Central memory CD4-positive, alpha-beta T cell (primary cell): ENCODE data around the gene PAQR4.

Experiments
- DNase-seq: peaks from one replicate; pipeline ENCODE4 v3.0.0; 2022

Gene PAQR4

GRCh38 chr16:3007957-3008689 is 39.0 kb downstream of the PAQR4 start:
- no peak for DNase-seq

- no peak for DNase-seq
Measured at GRCh38 chr16:3008690-3009037, 39.5 kb downstream of the PAQR4 start.

GRCh38 chr16:3009568-3010390 is 40.6 kb downstream of the PAQR4 start:
- DNase-seq = no peak

GRCh38 chr16:3010510-3010909 is 41.4 kb downstream of the PAQR4 start:
- no peak for DNase-seq

GRCh38 chr16:3012246-3012645 is 43.1 kb downstream of the PAQR4 start:
- DNase-seq = no peak

DNA sequence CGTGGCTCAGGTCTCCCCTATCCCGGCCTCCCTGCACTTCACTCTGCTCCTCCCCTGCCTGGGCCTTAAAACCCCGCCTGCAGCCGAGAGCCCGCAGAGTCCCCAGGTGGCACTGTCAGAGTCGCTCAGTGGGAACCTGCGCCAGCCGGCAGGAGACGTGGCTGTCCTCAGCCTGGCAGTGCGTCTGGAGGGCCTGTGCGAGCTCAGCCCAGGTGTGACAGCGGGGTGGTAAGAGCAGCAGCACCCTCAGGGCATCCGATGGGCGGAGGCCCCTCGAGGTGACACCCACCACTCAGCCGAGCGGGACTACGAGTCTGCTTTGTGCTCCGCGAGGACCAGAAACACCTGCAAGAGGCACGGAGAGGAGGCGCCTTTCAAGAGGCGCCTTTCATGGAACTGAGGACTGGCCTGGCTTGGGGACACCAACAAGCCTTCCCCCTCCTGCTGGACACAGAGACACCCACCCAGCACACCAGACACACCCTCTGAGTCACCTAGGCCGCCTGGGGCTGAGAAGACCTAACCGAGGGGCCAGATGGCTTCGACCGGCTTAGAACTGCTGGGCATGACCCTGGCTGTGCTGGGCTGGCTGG is 43.8 kb downstream of the PAQR4 start, which contains the start of gene CLDN9:
CLDN9 (plus strand) TSS at position 96 of the 593 bp plus-strand sequence; CDS start at position 536, 440 bp downstream.
- DNase-seq = no peak

- no peak for DNase-seq
Measured at GRCh38 chr16:3013491-3013951, 44.4 kb downstream of the PAQR4 start.

DNA sequence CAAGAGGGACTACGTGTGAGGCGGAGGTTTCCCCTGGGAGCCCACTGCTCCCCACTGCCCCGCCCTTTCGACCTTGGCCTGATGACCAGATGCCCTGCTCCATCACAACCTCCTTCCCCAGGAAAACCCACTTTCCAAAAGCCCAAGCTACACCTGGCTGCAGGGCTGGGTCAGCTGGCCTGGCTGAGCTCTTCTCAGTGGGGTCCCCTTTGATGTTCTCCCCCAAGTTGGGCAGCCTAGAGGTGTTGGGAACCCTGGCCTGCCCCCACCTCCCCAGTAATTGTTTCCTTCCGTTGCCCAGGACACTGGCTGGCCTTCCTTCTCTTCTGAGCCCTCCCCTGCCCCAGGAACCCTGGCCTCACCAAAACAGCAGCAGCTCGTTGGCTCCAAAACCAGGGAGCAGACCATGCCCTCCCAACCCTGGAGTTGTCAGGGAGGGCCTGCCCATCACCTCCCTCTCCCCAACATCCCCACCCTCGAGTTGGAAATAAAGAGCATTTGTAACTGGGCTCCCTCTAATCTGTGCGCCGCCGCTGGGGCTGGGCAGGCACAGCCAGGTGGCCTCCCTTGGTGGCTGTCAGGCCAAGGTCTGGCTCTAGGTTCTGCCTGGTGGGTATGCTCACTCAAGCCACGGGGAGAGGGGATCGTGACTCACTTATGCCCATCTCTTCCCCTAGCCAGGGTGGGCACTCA is 45.0 kb downstream of the PAQR4 start:
- DNase-seq = no peak

DNA sequence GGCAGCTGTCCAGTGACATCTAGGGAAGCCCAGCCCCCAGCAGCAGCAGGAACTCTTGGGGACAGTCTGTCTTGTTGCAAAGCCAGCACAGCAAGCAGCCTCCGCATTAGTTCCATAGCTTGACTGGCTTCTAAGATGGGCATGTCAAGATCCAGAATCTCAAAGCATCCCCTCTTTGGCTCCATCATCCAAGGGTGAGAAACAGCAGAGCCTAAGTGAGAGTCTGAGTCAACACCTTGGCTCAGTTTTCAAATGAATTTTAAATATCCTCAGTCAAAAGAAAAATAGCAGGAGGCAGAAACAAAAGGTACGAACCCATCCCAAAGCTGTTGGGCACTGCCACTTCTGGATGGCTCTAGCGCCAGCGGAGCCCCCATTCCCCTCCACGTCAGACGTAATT is 45.8 kb downstream of the PAQR4 start:
- no peak for DNase-seq

DNA sequence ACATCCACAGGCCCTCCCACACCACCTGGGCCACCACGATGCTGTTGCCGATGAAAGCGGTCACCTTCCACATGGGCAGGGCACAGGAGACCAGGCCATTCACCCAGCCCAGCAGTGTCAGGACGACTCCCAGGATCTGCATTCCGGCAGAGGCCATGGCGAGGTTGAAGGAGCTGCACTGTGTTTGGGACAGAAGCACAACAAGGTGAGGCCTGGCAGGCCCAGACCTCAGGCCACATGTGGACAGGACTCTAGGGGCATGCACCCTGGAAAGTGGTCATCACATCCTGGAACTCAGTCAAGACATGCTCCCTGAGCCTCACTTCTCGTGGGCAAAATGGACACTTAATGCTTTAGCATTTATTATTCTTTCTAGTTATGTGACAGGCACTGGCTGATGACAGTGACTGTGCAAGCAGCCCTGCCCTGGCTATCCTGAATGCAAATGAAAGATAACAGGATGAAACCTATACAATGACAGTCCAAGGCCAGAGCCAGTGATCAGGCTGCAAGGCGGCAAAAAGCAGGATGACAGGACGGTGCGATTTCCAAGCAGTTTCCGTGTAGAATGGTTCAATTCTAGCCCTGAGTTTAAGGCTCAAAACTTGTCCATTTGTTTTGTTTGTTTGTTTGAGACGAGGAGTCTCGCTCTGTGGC is 46.8 kb downstream of the PAQR4 start:
- DNase-seq = no peak

DNA sequence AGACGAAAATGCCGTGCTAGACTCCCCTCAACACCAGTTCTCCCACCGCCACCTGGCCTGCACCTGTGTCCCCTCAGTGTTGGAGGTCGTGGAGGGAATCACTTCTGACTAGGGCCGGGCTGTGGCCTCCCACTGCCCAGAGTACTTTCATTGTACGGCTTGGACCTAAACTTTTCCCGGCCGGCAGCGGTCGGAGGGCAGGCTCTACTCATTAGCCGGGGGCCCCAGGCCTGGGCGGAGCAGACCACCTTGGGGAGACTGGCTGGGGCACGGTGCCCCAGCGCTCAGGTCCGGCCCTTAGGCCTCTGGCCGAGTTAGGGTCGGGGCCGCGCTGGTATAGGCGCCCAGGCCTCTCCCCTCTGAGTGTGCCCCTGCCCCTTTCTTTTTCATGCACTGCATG is 48.2 kb downstream of the PAQR4 start:
- no peak for DNase-seq

DNA sequence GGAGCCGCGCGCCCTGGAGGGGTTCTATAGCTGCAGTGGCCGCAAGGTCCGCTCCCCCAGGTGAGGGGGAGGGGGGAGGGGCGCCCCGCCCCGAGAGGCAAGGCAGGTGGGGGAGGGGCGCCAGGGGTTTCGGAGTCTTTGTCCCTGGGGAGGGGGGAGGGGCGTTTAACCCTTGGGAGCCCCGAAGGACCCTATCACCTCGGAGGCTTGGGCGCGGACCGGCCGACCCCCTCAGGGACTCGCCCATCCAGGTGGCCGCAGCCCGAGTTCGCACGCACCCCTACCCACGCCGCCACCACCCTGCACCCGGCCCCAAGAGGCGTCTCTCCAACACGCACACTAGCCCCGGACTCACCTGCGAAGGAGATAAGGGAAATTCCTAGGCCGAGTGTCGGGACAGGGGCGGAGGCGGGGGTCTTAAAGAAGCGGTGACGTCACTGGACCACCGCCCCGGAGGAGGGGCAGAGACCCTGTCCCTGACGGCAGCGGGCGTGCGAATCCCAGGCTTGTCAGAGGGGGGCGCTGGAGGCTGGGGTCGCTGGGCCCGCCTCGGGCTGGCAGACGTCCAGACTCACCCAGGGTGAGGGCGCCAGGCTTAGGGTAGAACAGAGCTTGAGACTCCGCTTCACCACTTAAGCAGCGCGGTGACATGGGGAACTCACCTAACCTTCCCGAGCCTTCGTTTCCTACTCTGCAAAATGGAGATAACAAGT is 48.8 kb downstream of the PAQR4 start, which contains the start of gene CLDN6:
CLDN6 (minus strand) TSS at position 390 of the 713 bp plus-strand sequence. CDS start 2,162 bp downstream, outside the sequence.
- no peak for DNase-seq

GRCh38 chr16:3019594-3020246 is 50.6 kb downstream of the PAQR4 start:
- DNase-seq = no peak

DNA sequence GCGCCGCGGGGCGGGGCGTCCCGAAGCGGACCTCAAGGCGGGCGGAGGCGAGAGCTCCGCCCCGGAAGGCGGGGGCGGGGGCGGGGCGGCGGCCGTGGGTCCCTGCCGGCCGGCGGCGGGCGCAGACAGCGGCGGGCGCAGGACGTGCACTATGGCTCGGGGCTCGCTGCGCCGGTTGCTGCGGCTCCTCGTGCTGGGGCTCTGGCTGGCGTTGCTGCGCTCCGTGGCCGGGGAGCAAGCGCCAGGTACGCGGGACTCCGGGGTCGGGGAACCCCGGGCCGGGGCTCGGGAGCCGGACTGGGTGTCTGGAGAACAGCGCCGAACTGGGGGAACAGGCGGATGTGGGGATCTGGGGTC is 51.1 kb downstream of the PAQR4 start, which contains the start of gene TNFRSF12A:
TNFRSF12A (plus strand) TSS at position 122 of the 357 bp plus-strand sequence; CDS start at position 152, 30 bp downstream.
- DNase-seq = peak; percentile 50

DNA sequence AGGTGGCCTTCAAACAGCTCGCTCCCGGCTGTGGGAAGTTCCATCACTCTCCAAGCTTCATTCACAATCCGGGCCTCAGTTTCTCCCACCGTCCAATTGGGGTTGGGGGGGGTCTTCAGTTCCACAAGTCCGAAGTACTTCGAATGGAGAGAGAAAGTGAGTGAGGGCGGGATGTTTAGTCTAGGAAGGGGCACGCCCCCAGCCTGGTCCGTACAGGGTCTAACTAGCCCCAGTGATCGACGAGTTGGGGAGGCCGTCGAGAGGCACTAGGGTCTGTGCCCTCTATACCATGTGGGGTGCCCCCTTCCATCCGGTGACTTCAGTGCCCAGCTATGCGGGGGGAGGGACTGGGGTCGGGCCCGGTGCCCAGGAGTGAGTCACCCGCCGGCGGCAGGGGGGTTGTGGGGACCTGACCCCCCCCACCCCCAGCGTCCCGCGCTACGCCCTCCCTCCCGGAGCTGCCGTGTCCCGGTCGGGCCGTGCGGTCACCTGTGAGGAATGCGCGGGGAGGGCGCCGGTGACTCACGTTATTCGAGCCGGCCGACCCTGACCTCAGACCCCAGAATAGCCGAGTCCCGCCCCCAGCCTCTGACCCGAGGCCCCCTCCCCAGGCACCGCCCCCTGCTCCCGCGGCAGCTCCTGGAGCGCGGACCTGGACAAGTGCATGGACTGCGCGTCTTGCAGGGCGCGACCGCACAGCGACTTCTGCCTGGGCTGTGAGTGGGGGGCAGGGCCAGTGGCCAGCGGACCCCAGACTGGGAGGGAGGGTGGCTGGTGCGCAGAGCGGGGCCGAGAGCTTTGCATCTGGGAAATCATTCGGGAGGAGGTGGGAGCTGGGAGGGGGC is 51.7 kb downstream of the PAQR4 start:
- peak; percentile 48 for DNase-seq

- DNase-seq = peak; percentile 55
Measured at GRCh38 chr16:3021449-3022207, 52.5 kb downstream of the PAQR4 start.

GRCh38 chr16:3022208-3022683 is 53.1 kb downstream of the PAQR4 start:
- peak; percentile 50 for DNase-seq

GRCh38 chr16:3022684-3023414 is 53.7 kb downstream of the PAQR4 start:
- no peak for DNase-seq
